ENCODE data around the gene MFAP4. TPM values are rescaled to one million over a fixed set of nuclear protein-coding genes. Genes with fewer than 3 reads are reported as not detected.

The MFAP4 gene
- total RNA-seq, 1 donor from 2014 or later, result 18.0 TPM

GRCh38 chr17:19424934-19425868 lies 38.2 kb upstream of the MFAP4 start:
- Mint-ChIP-seq H3K4me3 (no peak overlapping the region), H3K4me1 (ENCODE audit: unreplicated experiment) (peaks cover 8% of the 10 kb centered on the region), H3K27me3 (no peaks in the 10 kb centered on the region), H3K27ac (no peak overlapping the region), H3K9me3 (no peaks in the 10 kb centered on the region), H3K36me3 (no peaks in the 10 kb centered on the region)
- TF ChIP-seq CTCF (conservative IDR thresholded peaks at IDR 0.05), result no peak
- no peak for DNase-seq (ENCODE audit: extremely low spot score, unreplicated experiment)

- H3K4me3 Mint-ChIP-seq, result no peak overlapping the region
- H3K27me3 Mint-ChIP-seq, result peaks cover 1% of the 10 kb centered on the region
- no peaks in the 10 kb centered on the region for H3K36me3 Mint-ChIP-seq
- no peak for TF ChIP-seq CTCF (conservative IDR thresholded peaks at IDR 0.05)
- peaks cover 4% of the 10 kb centered on the region for H3K4me1 Mint-ChIP-seq (ENCODE audit: unreplicated experiment)
- H3K9me3 Mint-ChIP-seq, result no peaks in the 10 kb centered on the region
- no peak for DNase-seq (ENCODE audit: extremely low spot score, unreplicated experiment)
- no peak overlapping the region for H3K27ac Mint-ChIP-seq
Measured at GRCh38 chr17:19421926-19422325, 34.9 kb upstream of the MFAP4 start.

GRCh38 chr17:19421219-19421618 lies 34.2 kb upstream of the MFAP4 start:
- no peak for TF ChIP-seq CTCF (conservative IDR thresholded peaks at IDR 0.05)
- DNase-seq (ENCODE audit: extremely low spot score, unreplicated experiment), result no peak
- no peak overlapping the region for H3K27ac Mint-ChIP-seq
- H3K36me3 Mint-ChIP-seq, result no peaks in the 10 kb centered on the region
- peaks cover 4% of the 10 kb centered on the region for H3K4me1 Mint-ChIP-seq (ENCODE audit: unreplicated experiment)
- peaks cover 4% of the 10 kb centered on the region for H3K27me3 Mint-ChIP-seq
- no peaks in the 10 kb centered on the region for H3K9me3 Mint-ChIP-seq
- no peak overlapping the region for H3K4me3 Mint-ChIP-seq

GRCh38 chr17:19418251-19418992 lies 31.4 kb upstream of the MFAP4 start:
- DNase-seq (ENCODE audit: extremely low spot score, unreplicated experiment), result no peak
- Mint-ChIP-seq H3K4me1 (ENCODE audit: unreplicated experiment) (no peaks in the 10 kb centered on the region), H3K4me3 (no peak overlapping the region), H3K27ac (no peak overlapping the region), H3K27me3 (peaks cover 4% of the 10 kb centered on the region), H3K9me3 (no peaks in the 10 kb centered on the region), H3K36me3 (no peaks in the 10 kb centered on the region)
- TF ChIP-seq CTCF (conservative IDR thresholded peaks at IDR 0.05), result no peak

GRCh38 chr17:19417611-19418010 lies 30.6 kb upstream of the MFAP4 start:
- H3K27me3 Mint-ChIP-seq, result peaks cover 4% of the 10 kb centered on the region
- H3K27ac Mint-ChIP-seq, result no peak overlapping the region
- H3K4me1 Mint-ChIP-seq (ENCODE audit: unreplicated experiment), result no peaks in the 10 kb centered on the region
- no peaks in the 10 kb centered on the region for H3K36me3 Mint-ChIP-seq
- no peaks in the 10 kb centered on the region for H3K9me3 Mint-ChIP-seq
- no peak for TF ChIP-seq CTCF (conservative IDR thresholded peaks at IDR 0.05)
- no peak for DNase-seq (ENCODE audit: extremely low spot score, unreplicated experiment)
- H3K4me3 Mint-ChIP-seq, result no peak overlapping the region
